ENCODE results near the gene FGFR2. TPM values are rescaled to one million over a fixed set of nuclear protein-coding genes. Genes with fewer than 3 reads are reported as not detected.

FGFR2 gene
- polyA plus RNA-seq, 1 donor from 2014 or later = 14.8 TPM

DNA sequence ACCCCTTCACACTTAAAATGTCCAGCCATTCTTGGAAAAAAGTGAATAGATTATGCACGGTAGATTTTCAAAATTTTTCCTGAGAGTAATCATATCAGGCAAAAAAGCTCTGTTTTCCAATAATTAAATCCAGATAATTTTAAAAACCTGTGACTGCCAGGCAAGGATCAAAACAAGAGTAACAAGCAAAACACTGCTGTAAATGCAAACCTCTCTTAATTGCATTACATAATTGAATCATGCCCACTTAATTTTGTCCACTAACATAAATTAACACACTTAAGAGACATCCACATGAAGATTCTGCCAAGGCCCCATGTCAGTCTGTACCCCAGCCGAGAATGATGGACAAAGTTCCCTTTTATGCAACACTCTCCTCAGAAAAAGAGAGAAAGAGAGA is 135.3 kb downstream of the FGFR2 start:
- H3K9me3 ChIP-seq (ENCODE audit: low read length) = no peaks in the 10 kb centered on the region
- no peak overlapping the region for H3K4me3 ChIP-seq (ENCODE audit: low read length)
- no peaks in the 10 kb centered on the region for H3K79me2 ChIP-seq (replicated peaks; ENCODE audit: insufficient read depth, low read length)
- H3K27ac ChIP-seq (ENCODE audit: low read length) = no peak overlapping the region
- H3K36me3 ChIP-seq (ENCODE audit: insufficient read depth, low read length) = no peaks in the 10 kb centered on the region
- H2AFZ ChIP-seq (ENCODE audit: low read depth, low read length) = no peak overlapping the region
- H3K27me3 ChIP-seq (ENCODE audit: insufficient read depth, low read depth, low read length) = no peaks in the 10 kb centered on the region
- H3K4me2 ChIP-seq (ENCODE audit: low read length) = no peak overlapping the region
- TF ChIP-seq EZH2 (IDR thresholded peaks at IDR 0.05; ENCODE audit: borderline replicate concordance, insufficient read depth, low read length, poor library complexity, severe bottlenecking) = no peak
- H3F3A ChIP-seq (ENCODE audit: insufficient read depth, low read length, poor library complexity, severe bottlenecking) = no peaks in the 10 kb centered on the region
- no peaks in the 10 kb centered on the region for H4K20me1 ChIP-seq (ENCODE audit: insufficient read depth)
- no peak overlapping the region for H3K9ac ChIP-seq (ENCODE audit: low read length)
- H3K9me2 ChIP-seq (ENCODE audit: insufficient read depth, low read length) = no peaks in the 10 kb centered on the region

DNA sequence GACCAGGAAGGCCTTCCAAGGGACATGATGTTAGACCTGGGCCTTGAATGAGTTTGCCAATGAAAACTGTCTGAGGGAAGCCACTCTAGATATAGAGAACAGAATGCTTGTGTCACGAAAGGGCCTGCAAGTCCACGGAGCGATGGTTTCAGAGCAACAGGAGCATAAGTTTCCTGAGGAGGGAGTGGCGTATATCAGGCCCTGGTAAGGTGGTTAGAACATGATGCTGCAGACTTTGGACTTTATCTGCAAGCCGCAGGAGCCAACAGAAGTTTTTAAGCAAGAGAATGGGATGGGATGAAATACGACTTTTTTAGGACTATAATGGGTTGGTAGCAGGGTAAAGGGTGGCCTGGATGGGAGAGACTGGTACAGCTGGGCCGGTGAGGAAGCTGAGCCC is 136.0 kb downstream of the FGFR2 start:
- Histone ChIP-seq H3K27ac (ENCODE audit: low read length) (no peak overlapping the region), H3F3A (ENCODE audit: insufficient read depth, low read length, poor library complexity, severe bottlenecking) (no peaks in the 10 kb centered on the region), H3K27me3 (ENCODE audit: insufficient read depth, low read depth, low read length) (no peaks in the 10 kb centered on the region), H3K36me3 (ENCODE audit: insufficient read depth, low read length) (no peaks in the 10 kb centered on the region), H4K20me1 (ENCODE audit: insufficient read depth) (no peaks in the 10 kb centered on the region), H2AFZ (ENCODE audit: low read depth, low read length) (no peak overlapping the region), H3K9ac (ENCODE audit: low read length) (no peak overlapping the region), H3K4me3 (ENCODE audit: low read length) (no peak overlapping the region), H3K79me2 (replicated peaks; ENCODE audit: insufficient read depth, low read length) (no peaks in the 10 kb centered on the region), H3K9me2 (ENCODE audit: insufficient read depth, low read length) (no peaks in the 10 kb centered on the region), H3K4me2 (ENCODE audit: low read length) (no peak overlapping the region), H3K9me3 (ENCODE audit: low read length) (no peaks in the 10 kb centered on the region)
- TF ChIP-seq SMC3 (conservative IDR thresholded peaks at IDR 0.05; ENCODE audit: poor library complexity) = no peak
- TF ChIP-seq EP300 (conservative IDR thresholded peaks at IDR 0.05; ENCODE audit: poor library complexity, severe bottlenecking) = no peak
- no peak for TF ChIP-seq TAF1 (IDR thresholded peaks at IDR 0.05; ENCODE audit: low read depth)

DNA sequence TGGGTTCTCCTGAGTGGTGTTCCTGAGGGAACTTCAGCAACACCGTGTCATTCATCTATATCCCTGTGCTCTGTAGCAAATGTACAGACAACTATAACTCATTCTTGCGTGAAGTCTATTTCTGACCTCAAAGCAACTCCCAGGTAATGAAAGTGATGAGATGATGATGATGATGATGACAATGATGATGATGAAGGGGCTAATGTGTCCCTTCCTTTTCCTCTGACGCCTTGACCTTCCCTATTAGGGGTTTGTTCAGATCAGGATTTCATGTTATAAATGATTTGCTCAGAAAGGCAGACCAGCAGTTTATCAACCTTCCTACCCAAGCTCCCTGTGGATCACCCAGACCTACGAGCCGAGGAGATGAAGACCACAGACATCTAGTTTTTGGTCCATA is 136.9 kb downstream of the FGFR2 start:
- H3K4me2 ChIP-seq (ENCODE audit: low read length) = no peak overlapping the region
- no peak overlapping the region for H3K27ac ChIP-seq (ENCODE audit: low read length)
- H3K4me3 ChIP-seq (ENCODE audit: low read length) = no peak overlapping the region
- H4K20me1 ChIP-seq (ENCODE audit: insufficient read depth) = no peaks in the 10 kb centered on the region
- H3K9me3 ChIP-seq (ENCODE audit: low read length) = no peaks in the 10 kb centered on the region
- no peaks in the 10 kb centered on the region for H3K9me2 ChIP-seq (ENCODE audit: insufficient read depth, low read length)
- H3F3A ChIP-seq (ENCODE audit: insufficient read depth, low read length, poor library complexity, severe bottlenecking) = no peaks in the 10 kb centered on the region
- H2AFZ ChIP-seq (ENCODE audit: low read depth, low read length) = no peak overlapping the region
- no peaks in the 10 kb centered on the region for H3K79me2 ChIP-seq (replicated peaks; ENCODE audit: insufficient read depth, low read length)
- H3K36me3 ChIP-seq (ENCODE audit: insufficient read depth, low read length) = no peaks in the 10 kb centered on the region
- TF ChIP-seq EZH2 (IDR thresholded peaks at IDR 0.05; ENCODE audit: borderline replicate concordance, insufficient read depth, low read length, poor library complexity, severe bottlenecking) (no peak), POLR2AphosphoS5 (IDR thresholded peaks at IDR 0.05) (no peak), EP300 (conservative IDR thresholded peaks at IDR 0.05; ENCODE audit: poor library complexity, severe bottlenecking) (no peak), SMC3 (conservative IDR thresholded peaks at IDR 0.05; ENCODE audit: poor library complexity) (no peak), RAD21 (conservative IDR thresholded peaks at IDR 0.05) (no peak), MXI1 (conservative IDR thresholded peaks at IDR 0.05; ENCODE audit: poor library complexity, severe bottlenecking) (no peak), TAF1 (IDR thresholded peaks at IDR 0.05; ENCODE audit: low read depth) (no peak)
- TF ChIP-seq, protein P1, sequence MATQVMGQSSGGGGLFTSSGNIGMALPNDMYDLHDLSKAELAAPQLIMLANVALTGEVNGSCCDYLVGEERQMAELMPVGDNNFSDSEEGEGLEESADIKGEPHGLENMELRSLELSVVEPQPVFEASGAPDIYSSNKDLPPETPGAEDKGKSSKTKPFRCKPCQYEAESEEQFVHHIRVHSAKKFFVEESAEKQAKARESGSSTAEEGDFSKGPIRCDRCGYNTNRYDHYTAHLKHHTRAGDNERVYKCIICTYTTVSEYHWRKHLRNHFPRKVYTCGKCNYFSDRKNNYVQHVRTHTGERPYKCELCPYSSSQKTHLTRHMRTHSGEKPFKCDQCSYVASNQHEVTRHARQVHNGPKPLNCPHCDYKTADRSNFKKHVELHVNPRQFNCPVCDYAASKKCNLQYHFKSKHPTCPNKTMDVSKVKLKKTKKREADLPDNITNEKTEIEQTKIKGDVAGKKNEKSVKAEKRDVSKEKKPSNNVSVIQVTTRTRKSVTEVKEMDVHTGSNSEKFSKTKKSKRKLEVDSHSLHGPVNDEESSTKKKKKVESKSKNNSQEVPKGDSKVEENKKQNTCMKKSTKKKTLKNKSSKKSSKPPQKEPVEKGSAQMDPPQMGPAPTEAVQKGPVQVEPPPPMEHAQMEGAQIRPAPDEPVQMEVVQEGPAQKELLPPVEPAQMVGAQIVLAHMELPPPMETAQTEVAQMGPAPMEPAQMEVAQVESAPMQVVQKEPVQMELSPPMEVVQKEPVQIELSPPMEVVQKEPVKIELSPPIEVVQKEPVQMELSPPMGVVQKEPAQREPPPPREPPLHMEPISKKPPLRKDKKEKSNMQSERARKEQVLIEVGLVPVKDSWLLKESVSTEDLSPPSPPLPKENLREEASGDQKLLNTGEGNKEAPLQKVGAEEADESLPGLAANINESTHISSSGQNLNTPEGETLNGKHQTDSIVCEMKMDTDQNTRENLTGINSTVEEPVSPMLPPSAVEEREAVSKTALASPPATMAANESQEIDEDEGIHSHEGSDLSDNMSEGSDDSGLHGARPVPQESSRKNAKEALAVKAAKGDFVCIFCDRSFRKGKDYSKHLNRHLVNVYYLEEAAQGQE (IDR thresholded peaks at IDR 0.05; ENCODE audit: borderline replicate concordance) = no peak
- TF ChIP-seq, protein P2, sequence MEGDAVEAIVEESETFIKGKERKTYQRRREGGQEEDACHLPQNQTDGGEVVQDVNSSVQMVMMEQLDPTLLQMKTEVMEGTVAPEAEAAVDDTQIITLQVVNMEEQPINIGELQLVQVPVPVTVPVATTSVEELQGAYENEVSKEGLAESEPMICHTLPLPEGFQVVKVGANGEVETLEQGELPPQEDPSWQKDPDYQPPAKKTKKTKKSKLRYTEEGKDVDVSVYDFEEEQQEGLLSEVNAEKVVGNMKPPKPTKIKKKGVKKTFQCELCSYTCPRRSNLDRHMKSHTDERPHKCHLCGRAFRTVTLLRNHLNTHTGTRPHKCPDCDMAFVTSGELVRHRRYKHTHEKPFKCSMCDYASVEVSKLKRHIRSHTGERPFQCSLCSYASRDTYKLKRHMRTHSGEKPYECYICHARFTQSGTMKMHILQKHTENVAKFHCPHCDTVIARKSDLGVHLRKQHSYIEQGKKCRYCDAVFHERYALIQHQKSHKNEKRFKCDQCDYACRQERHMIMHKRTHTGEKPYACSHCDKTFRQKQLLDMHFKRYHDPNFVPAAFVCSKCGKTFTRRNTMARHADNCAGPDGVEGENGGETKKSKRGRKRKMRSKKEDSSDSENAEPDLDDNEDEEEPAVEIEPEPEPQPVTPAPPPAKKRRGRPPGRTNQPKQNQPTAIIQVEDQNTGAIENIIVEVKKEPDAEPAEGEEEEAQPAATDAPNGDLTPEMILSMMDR (IDR thresholded peaks at IDR 0.05; ENCODE audit: poor library complexity, severe bottlenecking) = no peak
- no peaks in the 10 kb centered on the region for H3K27me3 ChIP-seq (ENCODE audit: insufficient read depth, low read depth, low read length)
- H3K9ac ChIP-seq (ENCODE audit: low read length) = no peak overlapping the region
